ENCODE results near the gene ANAPC16.
"Not testable (repeated sequence)": the region's sequence is repeated elsewhere in the genome, so short reads cannot be mapped to it uniquely, and the experiment has no call there.

Gene ANAPC16

DNA sequence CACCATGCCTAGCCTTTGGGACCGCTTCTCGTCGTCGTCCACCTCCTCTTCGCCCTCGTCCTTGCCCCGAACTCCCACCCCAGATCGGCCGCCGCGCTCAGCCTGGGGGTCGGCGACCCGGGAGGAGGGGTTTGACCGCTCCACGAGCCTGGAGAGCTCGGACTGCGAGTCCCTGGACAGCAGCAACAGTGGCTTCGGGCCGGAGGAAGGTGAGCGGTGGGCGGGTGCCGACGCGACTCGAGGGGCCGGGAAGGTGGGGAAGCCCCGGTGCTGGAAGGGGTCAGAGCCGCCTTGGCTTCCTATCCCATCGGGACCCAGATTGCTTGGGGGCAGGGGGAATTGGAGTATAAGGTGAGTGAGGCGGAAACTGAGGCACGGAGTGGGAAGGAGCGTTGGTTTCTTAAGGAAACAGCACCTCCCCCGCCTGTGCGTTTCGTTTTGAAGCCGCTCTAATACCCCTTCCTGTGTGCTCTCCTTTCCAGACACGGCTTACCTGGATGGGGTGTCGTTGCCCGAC lies 58.5 kb downstream of the ANAPC16 start:
- in situ Hi-C loops (cut with MboI; ENCODE audit: low pct_unique_long_range_greater_than_20kb, low sequenced_read_pairs) = no loop called here
- DNase-seq = no peak

DNA sequence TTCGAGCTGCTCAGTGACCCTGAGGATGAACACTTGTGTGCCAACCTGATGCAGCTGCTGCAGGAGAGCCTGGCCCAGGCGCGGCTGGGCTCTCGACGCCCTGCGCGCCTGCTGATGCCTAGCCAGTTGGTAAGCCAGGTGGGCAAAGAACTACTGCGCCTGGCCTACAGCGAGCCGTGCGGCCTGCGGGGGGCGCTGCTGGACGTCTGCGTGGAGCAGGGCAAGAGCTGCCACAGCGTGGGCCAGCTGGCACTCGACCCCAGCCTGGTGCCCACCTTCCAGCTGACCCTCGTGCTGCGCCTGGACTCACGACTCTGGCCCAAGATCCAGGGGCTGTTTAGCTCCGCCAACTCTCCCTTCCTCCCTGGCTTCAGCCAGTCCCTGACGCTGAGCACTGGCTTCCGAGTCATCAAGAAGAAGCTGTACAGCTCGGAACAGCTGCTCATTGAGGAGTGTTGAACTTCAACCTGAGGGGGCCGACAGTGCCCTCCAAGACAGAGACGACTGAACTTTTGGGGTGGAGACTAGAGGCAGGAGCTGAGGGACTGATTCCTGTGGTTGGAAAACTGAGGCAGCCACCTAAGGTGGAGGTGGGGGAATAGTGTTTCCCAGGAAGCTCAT lies 59.0 kb downstream of the ANAPC16 start:
- peak; percentile 81 for DNase-seq
- in situ Hi-C loops (cut with MboI; ENCODE audit: low pct_unique_long_range_greater_than_20kb, low sequenced_read_pairs) = no loop called here

DNA sequence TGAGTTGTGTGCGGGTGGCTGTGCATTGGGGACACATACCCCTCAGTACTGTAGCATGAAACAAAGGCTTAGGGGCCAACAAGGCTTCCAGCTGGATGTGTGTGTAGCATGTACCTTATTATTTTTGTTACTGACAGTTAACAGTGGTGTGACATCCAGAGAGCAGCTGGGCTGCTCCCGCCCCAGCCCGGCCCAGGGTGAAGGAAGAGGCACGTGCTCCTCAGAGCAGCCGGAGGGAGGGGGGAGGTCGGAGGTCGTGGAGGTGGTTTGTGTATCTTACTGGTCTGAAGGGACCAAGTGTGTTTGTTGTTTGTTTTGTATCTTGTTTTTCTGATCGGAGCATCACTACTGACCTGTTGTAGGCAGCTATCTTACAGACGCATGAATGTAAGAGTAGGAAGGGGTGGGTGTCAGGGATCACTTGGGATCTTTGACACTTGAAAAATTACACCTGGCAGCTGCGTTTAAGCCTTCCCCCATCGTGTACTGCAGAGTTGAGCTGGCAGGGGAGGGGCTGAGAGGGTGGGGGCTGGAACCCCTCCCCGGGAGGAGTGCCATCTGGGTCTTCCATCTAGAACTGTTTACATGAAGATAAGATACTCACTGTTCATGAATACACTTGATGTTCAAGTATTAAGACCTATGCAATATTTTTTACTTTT lies 59.7 kb downstream of the ANAPC16 start:
- in situ Hi-C loops (cut with MboI; ENCODE audit: low pct_unique_long_range_greater_than_20kb, low sequenced_read_pairs) = no loop called here
- peak; percentile 41 for DNase-seq

DNA sequence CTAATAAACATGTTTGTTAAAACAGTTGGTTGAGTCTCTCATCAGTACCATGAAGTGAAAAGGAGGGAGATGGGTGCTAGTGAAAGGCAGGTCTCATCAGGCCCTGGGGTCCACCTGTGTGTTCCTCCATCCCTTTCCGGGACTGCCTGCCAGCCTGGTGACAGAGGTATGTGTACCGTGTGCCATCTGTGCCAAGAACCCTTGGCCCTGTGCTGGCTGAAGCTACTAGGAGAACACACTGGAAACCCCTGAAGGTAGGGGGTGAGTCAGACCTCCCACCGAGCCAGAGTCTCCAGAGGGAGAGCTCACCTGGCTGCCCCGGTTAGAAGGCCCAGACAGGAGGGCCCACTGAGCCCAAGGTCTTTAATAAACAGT lies 60.2 kb downstream of the ANAPC16 start:
- peak; percentile 31 for DNase-seq
- in situ Hi-C loops (cut with MboI; ENCODE audit: low pct_unique_long_range_greater_than_20kb, low sequenced_read_pairs) = no loop called here

DNA sequence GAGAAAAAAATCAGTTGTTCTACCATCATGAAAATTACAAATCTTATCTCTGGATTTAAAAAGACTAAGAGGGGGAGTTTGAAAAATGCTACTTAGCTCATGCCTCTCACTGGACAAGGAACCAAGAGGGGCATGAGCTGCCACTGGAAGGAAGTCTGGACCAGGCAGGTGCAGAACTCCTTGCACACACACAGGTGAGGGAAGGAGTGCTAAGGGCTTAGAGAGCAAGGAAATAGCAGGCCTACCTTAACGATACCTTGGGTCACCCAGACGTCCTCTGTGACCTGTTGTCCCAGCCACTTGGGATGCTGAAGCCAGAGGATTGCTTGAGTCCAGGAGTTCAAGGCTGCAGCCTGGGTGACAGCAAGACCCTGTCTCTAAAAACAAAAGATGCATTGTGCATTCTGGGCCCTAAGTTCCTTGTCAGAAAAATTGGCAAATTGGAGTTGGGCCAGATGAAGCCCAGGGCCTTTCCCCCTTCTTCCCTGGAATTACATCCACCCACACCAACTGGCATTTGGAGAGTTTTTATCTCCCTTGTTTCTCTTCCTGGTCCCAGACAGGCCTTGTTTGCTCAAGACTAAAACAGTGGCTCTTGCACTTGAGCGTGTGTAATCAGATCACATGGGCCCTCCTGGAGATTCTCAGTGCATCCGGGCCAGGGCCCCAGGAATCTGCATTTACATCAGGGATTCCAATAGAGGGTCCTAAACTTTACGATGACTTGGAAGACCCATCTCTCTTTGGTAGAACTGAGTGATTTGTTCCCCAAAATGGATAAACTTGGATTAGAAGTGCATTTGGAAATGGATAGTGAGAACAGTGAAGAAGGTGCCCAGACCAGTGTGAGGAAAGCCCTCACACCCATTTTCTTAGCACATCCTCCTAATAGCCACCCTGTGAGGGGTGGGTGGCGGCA lies 60.9 kb downstream of the ANAPC16 start:
- in situ Hi-C loops (cut with MboI; ENCODE audit: low pct_unique_long_range_greater_than_20kb, low sequenced_read_pairs) = no loop called here
- DNase-seq = peak; percentile 61

DNA sequence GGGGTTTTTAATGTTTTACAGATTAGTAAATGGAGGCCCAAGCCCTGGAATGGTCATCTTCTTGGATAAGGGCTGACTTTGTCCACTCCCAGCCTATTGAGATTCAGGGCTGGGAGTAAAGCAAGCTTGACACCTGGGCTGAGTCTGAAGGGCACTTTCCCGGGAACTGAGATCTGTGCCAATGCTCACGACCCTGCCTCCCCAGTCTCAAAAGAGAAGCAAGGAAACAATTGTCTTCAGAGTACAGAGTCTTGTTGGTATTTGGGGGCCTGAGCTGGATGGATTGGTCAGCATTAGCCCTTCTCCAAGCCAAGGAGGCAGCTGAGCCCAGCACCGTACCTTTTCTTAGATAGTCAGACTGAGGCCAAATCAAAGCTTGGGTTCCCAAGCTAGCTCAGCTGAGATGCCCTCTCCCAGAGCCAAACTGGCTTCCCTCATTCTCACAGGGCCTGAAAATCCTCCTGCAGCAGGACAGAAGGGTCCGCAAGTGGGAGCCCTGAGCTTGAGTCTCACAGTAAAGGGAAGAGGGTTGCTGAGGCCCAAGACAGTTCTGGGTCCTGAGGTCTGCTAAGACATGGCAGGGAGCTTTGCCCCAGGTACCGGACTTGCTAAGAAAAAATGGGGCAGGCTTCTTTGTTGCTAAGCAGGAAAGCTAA lies 61.7 kb downstream of the ANAPC16 start:
- in situ Hi-C loops (cut with MboI; ENCODE audit: low pct_unique_long_range_greater_than_20kb, low sequenced_read_pairs) = no loop called here
- no peak for DNase-seq

DNA sequence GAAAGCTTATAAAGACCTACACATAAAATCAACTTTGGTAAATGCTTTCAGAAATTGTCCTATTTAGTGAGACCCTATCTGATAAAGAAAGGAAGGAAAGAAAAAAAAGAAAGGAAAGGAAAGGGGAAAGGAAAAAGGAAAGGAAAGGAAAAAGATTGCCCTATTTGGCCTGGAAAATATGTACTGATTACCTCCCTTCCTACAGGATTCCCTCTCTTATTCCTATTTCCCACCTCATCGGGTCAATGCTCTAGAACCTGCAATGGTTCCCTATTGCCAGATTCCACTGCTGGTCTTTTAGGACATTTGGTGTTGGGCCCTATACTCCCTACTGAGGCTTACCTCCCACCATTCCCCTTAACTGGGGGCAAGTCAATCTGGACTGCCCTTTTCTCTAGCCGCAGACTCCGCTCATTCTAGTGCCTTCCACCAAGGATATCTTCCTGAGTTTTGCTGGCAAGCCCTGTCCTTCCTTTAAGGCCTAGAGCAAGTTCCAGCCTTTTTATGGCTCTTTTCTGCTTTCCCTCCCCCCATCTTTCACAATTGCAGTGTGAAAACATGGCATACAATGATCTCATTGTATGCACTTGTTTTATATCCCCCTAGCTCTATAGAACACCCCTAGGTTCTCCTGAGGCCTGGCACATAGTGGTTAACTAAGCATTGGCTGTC lies 62.3 kb downstream of the ANAPC16 start:
- DNase-seq = no peak

DNA sequence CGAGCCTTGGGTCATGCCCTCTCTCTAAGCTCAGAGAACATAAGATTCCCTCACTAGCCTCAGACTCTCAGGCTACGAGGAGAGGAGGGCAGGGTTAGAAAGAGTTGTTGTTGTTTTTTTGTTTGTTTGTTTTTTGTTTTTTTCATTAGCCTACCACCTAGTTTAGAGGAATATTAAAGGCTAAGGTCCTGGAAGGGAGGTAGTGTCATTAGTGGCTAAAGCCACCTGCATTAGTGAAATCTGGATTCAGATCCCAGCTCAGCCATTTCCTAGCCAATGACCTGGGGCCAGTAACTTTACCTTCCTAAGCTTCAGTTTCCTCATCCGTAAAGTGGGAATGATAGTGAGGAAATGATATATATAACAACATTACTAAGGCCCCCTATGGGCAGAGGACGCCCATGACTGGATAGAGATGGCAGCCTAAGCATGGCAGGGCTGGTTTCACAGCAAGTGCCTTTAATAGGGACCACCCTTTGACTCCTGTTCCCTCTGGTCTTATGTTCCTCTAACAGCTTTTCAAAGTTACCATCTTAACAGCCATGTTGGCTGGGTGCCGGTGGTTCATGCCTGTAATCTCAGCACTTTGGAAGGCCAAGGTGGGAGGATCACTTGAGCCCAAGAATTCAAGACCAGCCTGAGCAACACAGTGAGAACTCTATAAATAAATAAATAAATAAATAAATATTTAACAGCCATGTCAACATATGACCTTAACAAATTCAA lies 63.0 kb downstream of the ANAPC16 start:
- no peak for DNase-seq
- in situ Hi-C loops (cut with MboI; ENCODE audit: low pct_unique_long_range_greater_than_20kb, low sequenced_read_pairs) = no loop called here

More for the DNA sequence above, 62.3 kb downstream of the ANAPC16 start:
- in situ Hi-C loops (cut with MboI; ENCODE audit: low pct_unique_long_range_greater_than_20kb, low sequenced_read_pairs) = no loop called here

DNA sequence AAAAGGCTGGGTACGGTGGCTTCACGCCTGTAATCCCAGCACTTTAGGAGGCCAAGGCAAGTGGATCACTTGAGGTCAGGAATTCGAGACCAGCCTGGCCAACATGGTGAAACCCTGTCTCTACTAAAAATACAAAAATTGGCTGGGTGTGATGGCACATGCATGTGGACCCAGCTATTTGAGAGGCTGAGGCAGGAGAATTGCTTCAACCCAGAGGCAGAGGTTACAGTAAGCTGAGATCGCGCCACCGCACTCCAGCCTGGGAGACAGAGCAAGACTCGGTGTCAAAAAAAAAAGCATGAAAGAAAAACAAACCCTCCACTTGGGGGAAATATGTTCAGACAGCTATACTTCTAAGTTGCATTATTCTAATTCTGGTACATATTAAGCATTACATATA lies 63.8 kb downstream of the ANAPC16 start:
- DNase-seq; in situ Hi-C loops (cut with MboI; ENCODE audit: low pct_unique_long_range_greater_than_20kb, low sequenced_read_pairs): not testable (repeated sequence)

DNA sequence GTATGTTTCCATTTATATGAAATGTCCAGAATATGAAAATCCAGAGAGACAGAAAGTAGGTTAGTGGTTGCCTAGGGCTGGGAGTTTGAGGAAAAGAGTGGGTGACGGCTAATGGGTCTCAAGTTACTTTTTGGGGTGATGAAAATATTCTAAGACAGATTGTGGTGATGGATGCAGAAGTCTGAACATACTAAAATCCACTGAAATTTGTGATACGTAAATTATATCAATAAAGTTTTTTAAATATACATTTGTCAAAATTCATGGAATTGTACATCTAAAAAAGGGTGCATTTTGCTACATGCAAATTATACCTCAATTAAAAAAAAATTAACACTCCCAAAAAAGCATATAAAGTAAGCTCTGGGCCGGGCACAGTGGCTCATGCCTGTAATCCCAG lies 67.3 kb downstream of the ANAPC16 start:
- DNase-seq = no peak
- in situ Hi-C loops (cut with MboI; ENCODE audit: low pct_unique_long_range_greater_than_20kb, low sequenced_read_pairs) = no loop called here
